Fibroblast of peridontal ligament (primary cell): ENCODE results near the gene SLC1A4.

Experiments used
- DNase-seq: peaks from one replicate; pipeline ENCODE4 v3.0.0-alpha.2; 2010; ENCODE audit errors: extremely low read depth

Gene SLC1A4

DNA sequence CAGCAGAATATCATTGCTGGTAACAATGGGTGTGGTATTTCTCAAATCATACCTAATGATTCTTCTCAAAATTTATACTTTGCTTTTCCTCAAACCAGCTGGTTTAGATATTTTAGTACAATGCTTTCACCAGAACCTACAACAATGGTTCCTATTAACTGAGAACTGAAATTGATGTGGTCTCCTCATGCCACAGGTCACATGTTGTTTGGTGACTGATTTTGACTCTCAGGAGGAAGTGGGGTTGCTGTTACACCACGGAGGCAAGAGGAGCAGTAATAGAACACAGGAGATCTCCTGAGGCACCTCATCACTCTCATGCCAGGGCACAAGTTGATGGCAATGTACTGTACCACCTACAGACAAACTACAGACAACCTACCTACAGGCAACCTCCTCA is 64.0 kb downstream of the SLC1A4 start:
- no peak for DNase-seq

DNA sequence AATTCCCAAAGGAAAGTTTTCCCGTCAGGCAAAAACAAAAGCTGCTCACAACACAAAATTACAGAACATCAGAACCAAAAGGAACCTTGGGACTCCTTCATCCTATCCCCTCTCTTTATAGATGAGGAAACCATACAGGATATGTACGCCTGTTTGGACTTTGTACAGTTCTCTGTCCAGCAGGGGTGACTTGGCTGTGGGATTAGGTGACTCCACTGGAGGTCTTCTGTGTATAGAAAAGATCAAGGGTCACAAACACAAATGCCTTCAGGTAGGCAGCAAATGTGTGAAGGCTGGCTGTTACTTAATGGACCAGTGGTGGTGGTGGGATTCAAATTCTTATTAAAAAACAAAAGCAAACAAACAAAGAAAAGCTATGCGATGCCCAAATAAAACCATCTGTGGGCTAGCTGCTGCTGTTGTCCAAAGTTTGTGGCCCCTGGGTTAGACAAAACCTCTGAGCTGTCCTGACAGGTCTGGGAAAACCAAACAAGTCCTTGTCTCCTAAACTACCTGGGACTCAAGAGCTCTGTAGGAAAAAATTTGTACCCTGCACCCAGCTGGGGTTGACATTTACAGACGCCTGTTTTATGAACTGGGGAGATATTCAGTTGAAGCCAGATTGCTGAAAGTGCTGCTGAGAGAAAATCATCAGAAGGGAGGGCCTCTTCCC is 65.7 kb downstream of the SLC1A4 start:
- no peak for DNase-seq

DNA sequence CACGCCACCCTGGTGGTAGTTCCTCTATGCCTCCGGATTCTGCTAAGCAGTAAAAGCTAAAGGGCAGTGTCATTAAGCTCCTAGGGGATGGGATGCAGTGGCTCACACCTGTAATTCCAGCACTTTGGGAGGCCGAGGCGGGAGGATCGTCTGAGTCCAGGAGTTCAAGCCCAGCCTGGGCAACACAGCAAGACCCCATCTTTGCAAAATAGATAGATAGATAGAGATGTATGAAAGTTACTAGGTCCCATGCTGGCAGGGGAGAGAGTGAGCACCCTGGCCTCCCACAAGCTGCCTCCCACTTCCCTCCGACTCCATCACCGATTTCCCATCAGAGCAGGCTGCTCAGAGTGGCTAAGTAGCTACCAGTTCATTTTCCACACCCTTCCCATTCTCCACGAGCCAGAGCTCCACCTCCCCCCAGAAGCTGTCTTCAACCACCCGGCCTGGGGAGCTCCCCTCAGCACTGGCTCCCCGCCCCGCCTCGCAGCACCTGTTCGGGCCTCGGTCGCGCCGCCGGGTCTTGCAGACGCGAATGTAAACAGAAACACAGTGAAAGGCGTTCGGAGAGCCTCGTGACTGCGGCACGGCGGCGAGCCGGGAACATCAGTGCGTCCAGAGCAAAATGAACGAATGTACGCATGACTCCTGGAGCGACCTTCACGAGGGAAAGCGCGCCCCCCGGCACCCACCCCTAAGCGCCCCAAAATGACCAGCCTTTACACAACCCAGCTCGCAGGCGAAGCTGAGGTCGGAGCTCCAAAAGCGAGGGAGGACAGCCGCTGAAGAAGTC is 66.4 kb downstream of the SLC1A4 start:
- no peak for DNase-seq

DNA sequence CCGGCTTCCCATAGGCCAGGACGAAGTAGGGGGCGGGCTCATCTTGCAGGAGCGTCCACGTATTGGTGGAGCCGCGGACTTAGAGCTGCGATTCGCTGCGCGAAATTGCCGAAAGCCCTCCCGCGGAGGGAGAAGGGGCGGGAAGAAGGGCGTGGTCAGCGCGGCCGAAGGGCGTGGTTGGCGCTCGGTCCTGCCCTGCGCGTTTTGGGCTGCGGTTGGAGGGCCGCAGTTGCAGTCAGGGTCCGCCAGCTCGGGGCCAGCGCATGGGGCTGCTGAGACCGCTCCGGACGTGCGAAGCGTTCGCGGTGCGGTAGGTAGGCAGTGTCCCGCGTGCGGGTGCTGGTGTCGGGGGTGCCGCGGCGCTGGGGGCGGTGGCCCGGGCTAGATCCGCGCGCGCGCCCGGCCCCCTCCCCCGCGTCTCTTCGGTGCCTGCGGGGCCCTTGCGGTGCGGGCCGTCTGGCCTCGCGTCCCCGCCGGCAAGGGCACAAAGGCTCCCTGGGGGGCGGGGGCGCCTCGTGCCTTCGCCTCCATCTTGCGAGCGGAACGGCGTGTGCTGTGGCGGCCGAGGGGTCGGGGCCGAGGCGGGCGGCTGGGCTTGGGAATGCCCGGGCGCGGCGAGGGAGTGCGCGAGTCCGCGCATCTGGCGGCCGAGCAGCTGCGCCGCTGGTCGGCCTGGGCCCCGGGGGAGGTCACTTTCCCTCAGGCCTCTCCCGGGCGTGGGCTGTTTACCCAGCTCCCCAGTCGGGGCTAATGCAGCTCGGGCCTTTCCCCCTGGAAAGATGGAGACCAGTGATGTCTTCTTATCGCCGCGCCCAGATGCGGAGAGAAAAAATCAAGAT is 67.2 kb downstream of the SLC1A4 start, which contains the start of gene CEP68:
Gene CEP68 (plus strand): TSS at position 202 of the 839 bp plus-strand sequence. CDS start 13,029 bp downstream, outside the sequence.
- peak; percentile 94 for DNase-seq

- DNase-seq, result no peak
These were observed 67.8 kb downstream of the SLC1A4 start for GRCh38 chr2:65057054-65057375.

DNA sequence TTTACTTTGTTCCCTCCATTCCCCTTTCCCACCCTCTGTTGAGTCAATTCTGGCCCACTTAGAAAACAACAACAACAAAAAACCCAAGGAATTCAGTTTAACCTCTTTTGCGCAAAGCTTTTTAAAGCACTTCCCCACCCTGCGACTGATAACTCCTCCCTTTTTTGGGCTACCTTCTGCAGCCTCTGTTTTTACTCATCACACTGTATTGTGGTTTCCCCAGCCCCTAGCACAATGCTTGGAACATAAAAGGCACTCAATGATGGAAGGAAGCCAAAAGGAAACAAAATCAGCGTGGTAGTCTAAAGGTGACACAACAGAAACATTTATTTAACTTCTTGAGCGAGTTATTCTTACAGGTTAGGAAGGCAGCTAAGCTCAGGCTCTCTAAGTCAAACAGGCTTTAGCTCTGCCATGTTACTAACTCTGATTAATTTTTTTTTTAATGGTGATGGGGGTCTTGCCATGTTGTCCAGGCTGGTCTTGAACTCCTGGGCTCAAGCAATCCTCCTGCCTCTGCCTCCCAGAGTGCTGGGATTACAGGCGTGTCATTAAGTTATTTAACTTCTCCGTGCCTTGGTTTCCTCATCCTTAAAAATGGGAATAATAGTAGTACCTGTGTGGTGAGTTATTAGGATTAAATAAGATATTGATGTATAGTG is 68.3 kb downstream of the SLC1A4 start:
- peak; percentile 33 for DNase-seq

DNA sequence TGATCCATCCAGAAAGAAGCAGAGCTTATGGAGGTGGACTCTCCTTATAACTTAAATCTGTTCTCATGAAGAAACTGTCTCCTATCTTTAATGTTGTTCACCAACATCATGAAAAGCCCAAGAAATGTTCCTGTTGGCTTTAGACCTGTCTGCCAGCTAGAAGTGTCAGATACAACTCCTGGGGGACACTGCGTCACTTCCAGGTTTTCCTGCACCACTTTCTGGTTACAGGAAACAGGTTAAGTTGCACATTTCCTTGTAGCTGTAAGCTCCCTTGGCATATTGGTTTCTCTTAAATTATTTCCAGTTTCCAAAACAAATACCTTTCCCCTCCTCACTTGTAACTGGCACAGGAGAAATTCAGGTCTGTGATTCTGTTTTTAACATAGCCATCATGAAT is 69.9 kb downstream of the SLC1A4 start:
- no peak for DNase-seq

DNA sequence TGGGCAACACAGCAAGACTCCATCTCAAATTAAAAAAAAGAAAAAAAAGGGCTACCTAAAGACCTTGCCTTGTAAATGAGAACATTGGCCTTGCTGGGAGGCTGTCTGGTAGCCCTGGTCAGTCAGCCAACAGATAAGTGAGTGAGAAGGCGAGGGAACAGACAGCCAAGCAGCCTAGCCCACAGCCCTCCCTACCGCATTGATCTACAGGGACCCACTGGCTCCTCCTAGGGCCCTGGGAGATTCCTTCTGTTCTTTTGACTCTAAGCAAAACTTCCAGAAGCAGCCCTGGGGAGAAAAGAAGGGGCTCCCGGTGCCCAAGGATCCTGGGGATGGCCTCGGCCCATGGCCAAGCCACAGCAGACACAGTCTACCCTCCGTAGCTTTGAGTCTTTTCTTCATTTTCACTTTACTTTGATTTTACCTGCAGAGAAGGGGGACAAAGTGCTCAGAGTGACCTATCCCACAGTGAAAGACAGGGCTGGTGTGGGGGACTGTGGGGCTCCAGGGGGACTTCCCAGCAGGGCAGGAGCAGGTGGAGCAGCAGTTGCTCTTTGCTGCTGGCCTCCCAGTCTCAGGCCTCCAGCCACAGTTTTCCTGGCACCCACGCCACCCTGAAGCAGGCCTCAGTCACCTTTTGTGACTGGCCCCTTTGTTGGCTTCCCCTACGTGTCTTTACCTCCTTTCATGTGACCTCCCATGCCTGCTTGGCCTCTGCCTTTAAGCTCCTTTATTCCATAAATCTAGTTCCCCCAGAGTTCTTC is 72.1 kb downstream of the SLC1A4 start:
- DNase-seq, result no peak

DNA sequence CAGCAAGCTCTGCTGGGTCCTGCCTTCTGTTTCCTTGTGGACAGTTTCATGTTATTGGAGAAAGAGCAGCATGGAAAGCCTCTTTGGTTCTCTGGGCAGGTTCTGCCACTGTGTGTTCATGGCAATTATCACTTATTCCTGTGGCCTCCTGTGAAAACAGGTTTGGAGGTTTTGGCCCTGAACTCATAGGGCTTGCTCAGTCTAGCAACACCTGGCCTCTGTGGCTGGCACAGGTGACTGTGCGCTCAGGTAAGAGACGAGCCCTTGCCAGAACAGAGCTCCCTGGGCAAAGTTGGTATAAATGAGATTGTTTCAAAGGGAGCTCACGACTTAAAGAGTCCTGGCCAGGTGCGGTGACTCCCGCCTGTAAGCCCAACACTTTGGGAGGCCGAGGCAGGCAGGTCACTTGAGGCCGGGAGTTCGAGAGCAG is 72.7 kb downstream of the SLC1A4 start:
- no peak for DNase-seq

GRCh38 chr2:65062843-65063825 is 73.9 kb downstream of the SLC1A4 start:
- DNase-seq, result no peak

GRCh38 chr2:65064728-65065552 is 75.7 kb downstream of the SLC1A4 start:
- DNase-seq, result peak; percentile 95

DNA sequence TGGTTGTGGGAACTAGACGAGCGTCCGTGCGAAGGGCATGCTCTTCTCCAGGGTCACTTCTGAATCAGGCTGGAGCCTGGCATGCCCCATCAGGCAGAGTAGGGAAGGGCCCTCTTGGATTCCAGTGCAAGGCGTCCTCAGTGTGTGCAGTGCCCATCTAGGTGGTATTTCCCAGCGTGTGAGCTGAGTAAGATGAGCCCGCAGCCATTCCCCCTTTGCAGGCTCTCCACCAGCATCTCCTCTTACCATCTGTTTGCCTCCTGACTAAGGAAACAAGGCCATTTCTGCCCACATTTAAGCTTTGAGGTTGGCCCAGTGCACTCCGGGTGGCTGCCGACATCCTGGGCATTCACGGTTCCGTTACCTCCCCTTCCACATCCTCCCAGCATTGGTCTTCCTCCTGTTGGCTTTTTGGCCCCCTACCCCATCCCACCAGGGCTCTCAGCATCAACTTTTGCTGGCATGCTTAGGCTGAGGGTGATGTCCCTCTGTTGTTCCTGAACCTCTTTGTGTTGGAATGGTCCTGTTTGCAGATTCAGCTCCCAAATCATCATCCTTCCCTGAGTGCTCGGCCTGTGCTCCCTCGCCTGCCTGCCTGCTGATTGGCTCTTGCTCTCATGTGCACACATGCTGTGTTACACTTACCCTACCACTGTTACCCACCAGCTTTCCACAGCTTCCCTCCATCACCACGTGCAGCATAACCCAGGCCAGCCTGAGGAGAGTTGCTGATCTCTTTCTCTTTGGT is 78.8 kb downstream of the SLC1A4 start:
- no peak for DNase-seq

GRCh38 chr2:65069439-65069824 is 80.2 kb downstream of the SLC1A4 start:
- DNase-seq, result no peak

DNA sequence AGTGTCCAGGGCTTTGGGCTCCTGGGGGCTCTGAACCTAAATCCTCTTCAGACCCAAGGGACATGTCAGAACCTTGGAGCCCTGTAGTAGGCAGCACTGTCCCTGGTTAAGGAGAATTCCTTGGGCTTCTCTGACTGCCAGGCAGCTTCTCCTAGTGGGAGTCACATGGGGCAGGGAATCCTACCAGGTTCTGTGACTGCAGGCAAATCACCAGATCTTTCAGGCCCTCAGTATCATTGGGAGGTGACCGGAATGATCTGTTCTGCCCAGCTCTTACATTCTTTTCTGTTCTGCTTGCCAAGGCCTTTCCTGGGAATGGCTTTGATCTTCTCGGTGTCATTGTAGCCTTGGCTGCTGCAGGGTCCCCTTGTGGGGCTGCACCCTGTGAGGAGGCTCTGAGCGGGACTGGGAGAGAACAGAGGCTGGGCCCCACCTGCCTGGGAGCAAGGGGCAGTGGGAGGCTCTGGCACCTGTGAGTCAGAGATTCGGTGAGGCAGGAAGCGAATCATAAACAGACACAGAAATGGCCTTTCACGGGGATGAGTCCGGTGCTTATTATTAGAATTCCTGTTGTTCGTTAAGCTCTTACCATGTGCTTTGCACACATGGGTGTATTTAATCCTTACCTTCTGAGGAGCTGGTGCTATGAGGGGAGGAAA is 81.1 kb downstream of the SLC1A4 start:
- DNase-seq, result peak; percentile 45

DNA sequence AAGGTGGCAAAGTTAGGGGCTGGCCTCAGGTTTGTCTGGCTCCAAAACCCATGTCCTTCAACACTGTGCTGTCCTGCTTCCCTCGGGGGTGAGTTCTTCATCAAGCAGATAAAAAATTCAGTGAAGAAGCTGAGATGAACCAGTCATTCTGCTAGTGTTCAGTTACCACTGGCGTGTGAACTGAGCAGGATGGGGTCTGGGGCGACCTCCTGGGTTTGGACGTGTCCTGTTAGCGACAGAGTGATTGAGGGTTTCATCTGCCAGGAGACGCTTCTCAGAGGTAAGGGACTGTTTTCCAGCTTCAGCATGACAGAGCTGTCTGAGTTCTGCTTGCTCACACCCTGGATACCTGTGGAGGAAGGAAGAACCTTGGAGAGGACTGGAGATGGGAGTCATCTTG is 81.7 kb downstream of the SLC1A4 start:
- DNase-seq, result no peak

DNA sequence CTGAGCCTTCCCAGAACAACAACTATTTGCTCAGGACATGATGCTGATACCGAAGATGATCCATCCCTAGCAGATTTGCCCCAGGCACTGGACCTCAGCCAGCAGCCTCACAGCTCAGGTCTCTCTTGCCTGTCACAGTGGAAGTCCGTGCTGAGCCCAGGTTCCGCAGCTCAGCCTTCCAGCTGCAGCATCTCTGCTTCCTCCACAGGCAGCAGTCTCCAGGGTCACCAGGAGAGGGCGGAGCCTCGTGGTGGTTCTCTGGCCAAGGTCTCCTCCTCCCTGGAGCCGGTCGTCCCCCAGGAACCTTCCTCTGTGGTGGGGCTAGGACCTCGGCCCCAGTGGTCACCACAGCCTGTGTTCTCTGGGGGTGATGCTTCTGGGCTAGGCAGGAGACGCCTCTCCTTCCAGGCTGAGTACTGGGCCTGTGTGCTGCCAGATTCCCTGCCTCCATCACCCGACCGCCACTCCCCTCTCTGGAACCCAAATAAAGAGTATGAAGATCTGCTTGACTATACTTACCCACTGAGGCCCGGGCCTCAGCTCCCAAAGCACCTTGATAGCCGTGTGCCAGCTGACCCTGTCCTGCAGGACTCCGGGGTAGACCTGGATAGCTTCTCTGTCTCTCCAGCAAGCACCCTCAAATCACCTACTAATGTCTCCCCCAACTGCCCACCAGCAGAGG is 82.4 kb downstream of the SLC1A4 start:
- DNase-seq, result no peak
